SK-N-SH (cell line): Measurements from ENCODE around the gene ZNF804B. TPM values are rescaled to one million over a fixed set of nuclear protein-coding genes. Genes with fewer than 3 reads are reported as not detected.

Experiments used
- CTCF ChIA-PET: fragments of 300-600, 350-600 bp; formaldehyde crosslinking; extraction: SDS; loops from one replicate; lab custom pipeline; 2021; lab: Yijun Ruan, JAX
- POLR2A ChIA-PET: fragments of 350-600 bp; sonication (Branson Sonifier 250); formaldehyde crosslinking; extraction: SDS; loops from one replicate; lab custom pipeline; 2020; ENCODE audit warnings: antibody characterized with exemption, inconsistent platforms; lab: Yijun Ruan, JAX
- DNase-seq: peaks from one replicate; pipeline ENCODE4 v3.0.0; 2012
- H2AFZ ChIP-seq: fragments of 200-600 bp; sonication (generic); 2 replicates; pipeline ENCODE4 v1.8.1; 2016; ENCODE audit warnings: antibody characterized with exemption, mild to moderate bottlenecking, low read depth
- H3F3A ChIP-seq: fragments of 200-600 bp; sonication (generic); replicated peaks from 2 replicates; pipeline ENCODE3; 2016; ENCODE audit warnings: antibody characterized with exemption, mild to moderate bottlenecking; ENCODE audit not compliant: insufficient read depth
- H3K27ac ChIP-seq, 2 experiments: fragments of 200-500 bp in 1 of 2; fragments of 200-600 bp in 1 of 2; sonication (Bioruptor generic) in 1 of 2; sonication (generic), shearing (Covaris generic) in 1 of 2; 2 replicates each; pipeline versions ENCODE4 v1.5.1 to v1.6.1; 2014 to 2016; ENCODE audit warnings: low read depth in 2 of 2, inconsistent platforms in 1 of 2, low read length in 1 of 2, mild to moderate bottlenecking in 1 of 2, mixed read lengths in 1 of 2
- H3K27me3 ChIP-seq: fragments of 200-600 bp; sonication (generic), shearing (Covaris generic); 2 replicates; pipeline ENCODE4 v1.6.1; 2016; ENCODE audit warnings: mixed run types; ENCODE audit not compliant: insufficient read depth
- H3K36me3 ChIP-seq, 2 experiments: fragments of 200-500 bp in 1 of 2; fragments of 200-600 bp in 1 of 2; sonication (Bioruptor generic) in 1 of 2; sonication (generic) in 1 of 2; replicated peaks in 1 of 2; 2 replicates each; pipeline versions ENCODE3 to v1.5.1; 2014 to 2016; ENCODE audit warnings: low read length in 1 of 2, mild to moderate bottlenecking in 1 of 2; ENCODE audit not compliant: insufficient read depth in 2 of 2, control insufficient read depth in 1 of 2
- H3K4me1 ChIP-seq, 2 experiments: fragments of 200-500 bp in 1 of 2; fragments of 200-600 bp in 1 of 2; sonication (Bioruptor generic) in 1 of 2; sonication (generic), shearing (Covaris generic) in 1 of 2; 2 replicates each; pipeline versions ENCODE4 v1.5.1 to v1.6.1; 2014 to 2016; ENCODE audit warnings: low read depth in 1 of 2, low read length in 1 of 2, mixed run types in 1 of 2; ENCODE audit not compliant: insufficient read depth in 2 of 2, control insufficient read depth in 1 of 2
- H3K4me2 ChIP-seq: fragments of 200-600 bp; sonication (generic), shearing (Covaris generic); 2 replicates; pipeline ENCODE4 v1.6.1; 2017; ENCODE audit warnings: mixed run types
- H3K4me3 ChIP-seq, 2 experiments: fragments of 200-500 bp in 1 of 2; fragments of 200-600 bp in 1 of 2; sonication (Bioruptor generic) in 1 of 2; sonication (generic), shearing (Covaris generic) in 1 of 2; 2 replicates each; pipeline versions ENCODE4 v1.5.1 to v1.8.1; 2014 to 2016; ENCODE audit warnings: low read depth in 2 of 2, inconsistent platforms in 1 of 2, low read length in 1 of 2, mild to moderate bottlenecking in 1 of 2, mixed read lengths in 1 of 2, moderate library complexity in 1 of 2
- H3K79me2 ChIP-seq: fragments of 200-600 bp; sonication (generic); 2 replicates; pipeline ENCODE4 v1.8.1; 2017; ENCODE audit warnings: mild to moderate bottlenecking; ENCODE audit not compliant: insufficient read depth
- H3K9ac ChIP-seq: fragments of 200-600 bp; sonication (generic); 2 replicates; pipeline ENCODE4 v1.6.1; 2017; ENCODE audit warnings: mixed run types
- H3K9me2 ChIP-seq: fragments of 200-600 bp; sonication (generic); 2 replicates; pipeline ENCODE4 v1.6.1; 2017; ENCODE audit warnings: mixed run types
- H3K9me3 ChIP-seq: fragments of 200-600 bp; sonication (generic); 2 replicates; pipeline ENCODE4 v1.6.1; 2017; ENCODE audit warnings: mixed run types, mild to moderate bottlenecking, moderate library complexity
- H4K20me1 ChIP-seq: fragments of 200-600 bp; sonication (generic); 2 replicates; pipeline ENCODE4 v1.6.1; 2017; ENCODE audit warnings: mild to moderate bottlenecking, mixed run types; ENCODE audit not compliant: insufficient read depth
- EZH2phosphoT487 ChIP-seq: fragments of 200-600 bp; sonication (generic); IDR thresholded peaks from 2 replicates; pipeline ENCODE4 v1.6.1; 2017; ENCODE audit warnings: low read depth, mixed run types, mild to moderate bottlenecking, antibody characterized with exemption, moderate library complexity, borderline replicate concordance
- FOXJ3 ChIP-seq: sonication (generic); formaldehyde crosslinking; IDR thresholded peaks from 2 replicates; pipeline ENCODE4 v1.5.1; 2020; ENCODE audit warnings: mild to moderate bottlenecking, missing genetic modification reagents
- GABPA ChIP-seq: IDR thresholded peaks from 2 replicates; pipeline ENCODE4 v1.4.0; 2012; ENCODE audit warnings: low read depth, mild to moderate bottlenecking
- GATA2 ChIP-seq: sonication (generic); formaldehyde crosslinking; IDR thresholded peaks from 2 replicates; pipeline ENCODE4 v1.5.0; 2020; ENCODE audit warnings: mild to moderate bottlenecking, missing genetic modification reagents
- MXI1 ChIP-seq: IDR thresholded peaks from 2 replicates; pipeline ENCODE4 v1.6.1; 2012; ENCODE audit warnings: mild to moderate bottlenecking, low read depth, low read length, improper control_type of control experiment
- POLR2AphosphoS5 ChIP-seq: IDR thresholded peaks from 2 replicates; pipeline ENCODE4 v1.6.1; 2012; ENCODE audit warnings: low read depth, low read length
- RAD21 ChIP-seq: IDR thresholded peaks from 2 replicates; pipeline ENCODE4 v1.6.1; 2012; ENCODE audit warnings: mild to moderate bottlenecking, low read length
- RXRA ChIP-seq: IDR thresholded peaks from 2 replicates; pipeline ENCODE4 v1.4.0; 2012; ENCODE audit warnings: low read depth, mild to moderate bottlenecking, borderline replicate concordance
- TEAD4 ChIP-seq: IDR thresholded peaks from 2 replicates; pipeline ENCODE4 v1.4.0; 2012; ENCODE audit warnings: mild to moderate bottlenecking, borderline replicate concordance; ENCODE audit not compliant: insufficient read depth
- YY1 ChIP-seq: IDR thresholded peaks from 2 replicates; pipeline ENCODE4 v1.4.0; 2012; ENCODE audit warnings: low read depth, mild to moderate bottlenecking
- WGBS: methylation state at CpG from one replicate; pipeline ENCODE4 v1.1.6; 2017; ENCODE audit warnings: low lambda C conversion rate; 5-methylcytosine and 5-hydroxymethylcytosine counted together
- polyA plus RNA-seq, 3 experiments: library from polyadenylated mRNA; depleted of rRNA; stranded (reverse); fragments of >200 nt; gene quantifications; 2 replicates each; pipeline ENCODE4 v1.2.3, GENCODE V29; 2012
- TF ChIP-seq, protein P1 (sequence below): fragments of 200-600 bp; sonication (generic); IDR thresholded peaks from 2 replicates; pipeline ENCODE4 v1.6.1; 2017; ENCODE audit warnings: antibody characterized with exemption, mild to moderate bottlenecking, moderate library complexity
- TF ChIP-seq, protein P2 (sequence below): IDR thresholded peaks from 2 replicates; pipeline ENCODE4; 2012
- TF ChIP-seq, protein P3 (sequence below): fragments of 150-350 bp; IDR thresholded peaks from 2 replicates; pipeline ENCODE4 v1.6.1; 2016; ENCODE audit warnings: mild to moderate bottlenecking, low read depth, low read length
- TF ChIP-seq, protein P4 (sequence below): IDR thresholded peaks from 2 replicates; pipeline ENCODE4 v1.4.0; 2012; ENCODE audit warnings: low read depth, borderline replicate concordance

The ZNF804B gene
- polyA plus RNA-seq, 1 of the 3 experiments (the other 2 are of a cell fraction) = not detected

DNA sequence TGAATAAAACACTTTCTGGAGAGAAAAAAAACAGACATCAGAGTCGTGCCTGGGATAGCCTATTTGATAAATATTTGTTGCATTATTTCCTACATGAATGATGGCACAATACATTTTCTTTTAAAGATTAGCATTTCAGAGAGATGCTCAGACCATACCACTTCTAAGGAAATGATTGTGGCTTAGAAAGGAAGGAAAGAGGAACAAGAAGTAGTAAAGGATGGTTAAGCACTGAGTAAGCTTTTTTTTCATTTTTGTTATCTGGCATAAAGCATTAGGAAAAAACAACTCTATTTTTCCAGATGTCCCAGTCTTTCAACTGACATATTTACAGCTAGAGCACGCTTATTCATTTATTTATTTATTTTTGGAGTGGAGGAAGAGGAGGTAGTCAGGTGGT lies 294.9 kb downstream of the ZNF804B start:
- H3K27me3 ChIP-seq = no peaks in the 10 kb centered on the region
- H3K4me1 ChIP-seq = no peaks in the 10 kb centered on the region
- no peaks in the 10 kb centered on the region for H4K20me1 ChIP-seq
- 0 out of 2 replicates have a peak, but pooled peaks cover 5% of the 10 kb centered on the region for H3K9me2 ChIP-seq
- no peak overlapping the region for H2AFZ ChIP-seq
- H3K36me3 ChIP-seq = no peaks in the 10 kb centered on the region
- no peaks in the 10 kb centered on the region for H3K9me3 ChIP-seq
- H3K79me2 ChIP-seq = no peaks in the 10 kb centered on the region
- DNase-seq = no peak
- H3K4me3 ChIP-seq = no peak overlapping the region
- no peak overlapping the region for H3K4me2 ChIP-seq
- no peak overlapping the region for H3K9ac ChIP-seq
- no peak for TF ChIP-seq TEAD4
- ChIA-PET POLR2A (no interaction called here), CTCF (no interaction called here)
- no peaks in the 10 kb centered on the region for H3F3A ChIP-seq
- no peak overlapping the region for H3K27ac ChIP-seq
- 3% methylated on average over 2 of the region's 2 CpGs for WGBS

DNA sequence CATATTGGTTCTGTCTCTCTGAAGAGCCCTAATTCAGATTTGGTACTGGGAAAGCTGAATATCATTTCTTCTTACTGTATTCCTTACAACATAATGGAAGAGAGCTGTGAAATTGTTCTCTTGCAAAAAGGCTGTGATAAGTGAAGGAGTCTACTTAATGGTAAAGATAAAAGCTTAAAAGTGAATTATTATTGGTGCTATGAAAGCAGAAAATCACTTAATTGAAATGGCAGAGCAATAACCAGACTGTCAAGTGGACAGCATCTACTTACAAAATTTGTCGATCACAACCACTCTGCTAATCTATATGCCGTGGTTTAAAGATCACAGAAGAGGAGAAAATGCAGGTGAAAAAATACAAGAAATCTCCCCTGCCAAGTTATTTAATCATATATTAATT lies 300.7 kb downstream of the ZNF804B start:
- Histone ChIP-seq H3K4me1 (no peaks in the 10 kb centered on the region), H3K9me2 (no peaks in the 10 kb centered on the region), H2AFZ (no peak overlapping the region), H3K27me3 (no peaks in the 10 kb centered on the region), H4K20me1 (no peaks in the 10 kb centered on the region), H3K79me2 (no peaks in the 10 kb centered on the region), H3K27ac (no peak overlapping the region), H3K36me3 (no peaks in the 10 kb centered on the region), H3K4me2 (no peak overlapping the region), H3K4me3 (no peak overlapping the region), H3K9ac (no peak overlapping the region), H3F3A (no peaks in the 10 kb centered on the region), H3K9me3 (no peaks in the 10 kb centered on the region)
- DNase-seq = no peak
- WGBS = 37% methylated on average over 2 of the region's 2 CpGs
- TF ChIP-seq, protein P1, sequence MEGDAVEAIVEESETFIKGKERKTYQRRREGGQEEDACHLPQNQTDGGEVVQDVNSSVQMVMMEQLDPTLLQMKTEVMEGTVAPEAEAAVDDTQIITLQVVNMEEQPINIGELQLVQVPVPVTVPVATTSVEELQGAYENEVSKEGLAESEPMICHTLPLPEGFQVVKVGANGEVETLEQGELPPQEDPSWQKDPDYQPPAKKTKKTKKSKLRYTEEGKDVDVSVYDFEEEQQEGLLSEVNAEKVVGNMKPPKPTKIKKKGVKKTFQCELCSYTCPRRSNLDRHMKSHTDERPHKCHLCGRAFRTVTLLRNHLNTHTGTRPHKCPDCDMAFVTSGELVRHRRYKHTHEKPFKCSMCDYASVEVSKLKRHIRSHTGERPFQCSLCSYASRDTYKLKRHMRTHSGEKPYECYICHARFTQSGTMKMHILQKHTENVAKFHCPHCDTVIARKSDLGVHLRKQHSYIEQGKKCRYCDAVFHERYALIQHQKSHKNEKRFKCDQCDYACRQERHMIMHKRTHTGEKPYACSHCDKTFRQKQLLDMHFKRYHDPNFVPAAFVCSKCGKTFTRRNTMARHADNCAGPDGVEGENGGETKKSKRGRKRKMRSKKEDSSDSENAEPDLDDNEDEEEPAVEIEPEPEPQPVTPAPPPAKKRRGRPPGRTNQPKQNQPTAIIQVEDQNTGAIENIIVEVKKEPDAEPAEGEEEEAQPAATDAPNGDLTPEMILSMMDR = no peak
- TF ChIP-seq, protein P2, sequence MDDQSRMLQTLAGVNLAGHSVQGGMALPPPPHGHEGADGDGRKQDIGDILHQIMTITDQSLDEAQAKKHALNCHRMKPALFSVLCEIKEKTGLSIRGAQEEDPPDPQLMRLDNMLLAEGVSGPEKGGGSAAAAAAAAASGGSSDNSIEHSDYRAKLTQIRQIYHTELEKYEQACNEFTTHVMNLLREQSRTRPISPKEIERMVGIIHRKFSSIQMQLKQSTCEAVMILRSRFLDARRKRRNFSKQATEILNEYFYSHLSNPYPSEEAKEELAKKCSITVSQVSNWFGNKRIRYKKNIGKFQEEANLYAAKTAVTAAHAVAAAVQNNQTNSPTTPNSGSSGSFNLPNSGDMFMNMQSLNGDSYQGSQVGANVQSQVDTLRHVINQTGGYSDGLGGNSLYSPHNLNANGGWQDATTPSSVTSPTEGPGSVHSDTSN = no peak
- TF ChIP-seq TEAD4 (no peak), MXI1 (no peak), EZH2phosphoT487 (no peak), GATA2 (CRISPR knock-in tag) (no peak), YY1 (no peak), RXRA (no peak), POLR2AphosphoS5 (no peak), FOXJ3 (CRISPR knock-in tag) (no peak), RAD21 (no peak), GABPA (no peak)
- TF ChIP-seq, protein P3, sequence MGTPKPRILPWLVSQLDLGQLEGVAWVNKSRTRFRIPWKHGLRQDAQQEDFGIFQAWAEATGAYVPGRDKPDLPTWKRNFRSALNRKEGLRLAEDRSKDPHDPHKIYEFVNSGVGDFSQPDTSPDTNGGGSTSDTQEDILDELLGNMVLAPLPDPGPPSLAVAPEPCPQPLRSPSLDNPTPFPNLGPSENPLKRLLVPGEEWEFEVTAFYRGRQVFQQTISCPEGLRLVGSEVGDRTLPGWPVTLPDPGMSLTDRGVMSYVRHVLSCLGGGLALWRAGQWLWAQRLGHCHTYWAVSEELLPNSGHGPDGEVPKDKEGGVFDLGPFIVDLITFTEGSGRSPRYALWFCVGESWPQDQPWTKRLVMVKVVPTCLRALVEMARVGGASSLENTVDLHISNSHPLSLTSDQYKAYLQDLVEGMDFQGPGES = no peak
- TF ChIP-seq, protein P4, sequence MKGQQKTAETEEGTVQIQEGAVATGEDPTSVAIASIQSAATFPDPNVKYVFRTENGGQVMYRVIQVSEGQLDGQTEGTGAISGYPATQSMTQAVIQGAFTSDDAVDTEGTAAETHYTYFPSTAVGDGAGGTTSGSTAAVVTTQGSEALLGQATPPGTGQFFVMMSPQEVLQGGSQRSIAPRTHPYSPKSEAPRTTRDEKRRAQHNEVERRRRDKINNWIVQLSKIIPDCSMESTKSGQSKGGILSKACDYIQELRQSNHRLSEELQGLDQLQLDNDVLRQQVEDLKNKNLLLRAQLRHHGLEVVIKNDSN = no peak
- POLR2A ChIA-PET = no interaction called here
- CTCF ChIA-PET = no interaction called here
